Parathyroid adenoma (tissue), 2 donors: ENCODE measurements around the gene GBA2.

Experiments
- H2AFZ ChIP-seq: fragments of 300-600 bp; sonication (generic); one replicate; pipeline ENCODE4 v1.7.0; 2017; ENCODE audit warnings: antibody characterized with exemption, mild to moderate bottlenecking
- H3K27ac ChIP-seq: fragments of 300-600 bp; sonication (generic); one replicate; pipeline ENCODE4 v1.7.0; 2017
- H3K27me3 ChIP-seq: fragments of 300-600 bp; sonication (generic); one replicate; pipeline ENCODE4 v1.7.0; 2017; ENCODE audit warnings: low read length; ENCODE audit not compliant: control insufficient read depth, insufficient read depth
- H3K36me3 ChIP-seq: fragments of 300-600 bp; sonication (generic); one replicate; pipeline ENCODE4 v1.7.0; 2017; ENCODE audit warnings: low read length; ENCODE audit not compliant: control insufficient read depth, insufficient read depth
- H3K4me1 ChIP-seq: fragments of 300-600 bp; sonication (generic); one replicate; pipeline ENCODE4 v1.7.0; 2017; ENCODE audit warnings: control low read depth
- H3K4me2 ChIP-seq: fragments of 300-600 bp; sonication (generic); one replicate; pipeline ENCODE4 v1.7.0; 2017; ENCODE audit warnings: low read length
- H3K4me3 ChIP-seq: fragments of 300-600 bp; sonication (generic); one replicate; pipeline ENCODE4 v1.7.0; 2017; ENCODE audit warnings: low read depth, low read length
- H3K79me2 ChIP-seq: fragments of 300-600 bp; sonication (generic); one replicate; pipeline ENCODE4 v1.7.0; 2017; ENCODE audit warnings: control low read depth
- H3K9ac ChIP-seq: fragments of 300-600 bp; sonication (generic); one replicate; pipeline ENCODE4 v1.7.0; 2017; ENCODE audit warnings: mild to moderate bottlenecking
- H3K9me3 ChIP-seq: fragments of 300-600 bp; sonication (generic); one replicate; pipeline ENCODE4 v1.7.0; 2017; ENCODE audit warnings: low read length; ENCODE audit not compliant: control insufficient read depth
- CTCF ChIP-seq: fragments of 300-600 bp; sonication (generic); IDR thresholded peaks from one replicate; pipeline ENCODE4 v1.7.0; 2017; ENCODE audit warnings: antibody characterized with exemption, mild to moderate bottlenecking
- donor health status: primary hyperparathyroidism.

GBA2 gene

GRCh38 chr9:35696520-35697215 lies 52.4 kb downstream of the GBA2 start:
- Histone ChIP-seq H3K27me3 (no peaks in the 10 kb centered on the region), H3K27ac (peak overlapping the region; percentile 74), H3K9me3 (no peaks in the 10 kb centered on the region), H3K9ac (no peak overlapping the region), H2AFZ (no peak overlapping the region), H3K4me2 (no peak overlapping the region), H3K4me3 (no peak overlapping the region), H3K36me3 (no peaks in the 10 kb centered on the region), H3K79me2 (no peaks in the 10 kb centered on the region), H3K4me1 (peaks cover 18% of the 10 kb centered on the region)
- TF ChIP-seq CTCF, result peak; percentile 76

DNA sequence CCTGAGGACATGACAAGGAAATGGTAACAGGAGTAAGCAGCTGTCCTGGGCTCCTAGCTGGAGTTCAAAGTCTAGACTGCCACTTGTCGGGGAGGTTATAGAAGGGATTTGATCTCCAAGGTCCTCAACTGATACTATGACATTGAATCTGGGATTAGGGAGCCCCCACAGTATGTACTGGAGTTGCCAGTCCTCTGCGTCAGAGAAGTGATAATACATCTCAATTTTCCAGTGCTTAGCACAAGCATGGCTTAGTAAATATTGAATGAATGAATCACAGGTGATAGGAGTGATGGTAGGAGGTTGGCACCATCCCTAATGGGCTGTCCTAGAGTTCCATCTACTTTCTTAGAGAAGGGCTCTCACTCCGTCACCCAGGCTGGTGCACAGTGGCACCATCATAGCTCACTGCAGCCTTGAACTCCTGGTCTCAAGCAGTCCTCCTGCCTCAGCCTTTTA lies 53.1 kb downstream of the GBA2 start:
- no peaks in the 10 kb centered on the region for H3K36me3 ChIP-seq
- no peak overlapping the region for H3K4me3 ChIP-seq
- TF ChIP-seq CTCF, result no peak
- H3K27ac ChIP-seq, result no peak overlapping the region
- no peaks in the 10 kb centered on the region for H3K79me2 ChIP-seq
- H3K27me3 ChIP-seq, result no peaks in the 10 kb centered on the region
- no peak overlapping the region for H3K4me2 ChIP-seq
- no peaks in the 10 kb centered on the region for H3K9me3 ChIP-seq
- H3K4me1 ChIP-seq, result peaks cover 18% of the 10 kb centered on the region
- no peak overlapping the region for H2AFZ ChIP-seq
- H3K9ac ChIP-seq, result no peak overlapping the region

DNA sequence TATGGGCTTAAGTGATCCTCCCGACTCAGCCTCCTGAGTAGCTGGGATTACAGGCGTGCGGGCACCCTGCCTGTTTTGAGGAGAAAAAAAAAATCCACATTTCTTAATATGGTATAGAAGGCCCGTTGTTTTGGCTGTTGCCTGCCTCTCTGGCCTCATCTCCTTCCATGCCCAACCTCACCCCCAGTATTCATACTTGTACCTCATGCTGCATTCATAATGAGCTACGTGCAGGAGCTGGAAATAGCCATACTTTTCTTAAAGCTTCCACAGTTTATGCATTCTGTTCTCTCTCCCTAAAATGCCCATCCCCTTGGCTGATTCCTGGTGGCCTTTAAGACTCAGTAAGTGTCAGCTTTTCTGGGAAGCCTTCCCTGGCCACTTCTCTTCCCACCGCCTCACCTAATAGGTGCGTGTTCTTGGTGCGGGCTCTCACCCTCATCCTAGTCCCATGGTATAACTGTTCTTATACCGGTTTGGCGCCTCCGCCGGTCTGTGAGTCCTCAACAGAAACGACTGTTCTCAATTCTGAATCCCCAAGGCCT lies 57.2 kb downstream of the GBA2 start:
- H3K9me3 ChIP-seq, result no peaks in the 10 kb centered on the region
- H3K9ac ChIP-seq, result no peak overlapping the region
- no peaks in the 10 kb centered on the region for H3K79me2 ChIP-seq
- peak overlapping the region; percentile 94 for H2AFZ ChIP-seq
- peak overlapping the region; percentile 69 for H3K27ac ChIP-seq
- no peaks in the 10 kb centered on the region for H3K27me3 ChIP-seq
- H3K4me1 ChIP-seq, result peaks cover 9% of the 10 kb centered on the region
- no peak overlapping the region for H3K4me2 ChIP-seq
- no peaks in the 10 kb centered on the region for H3K36me3 ChIP-seq
- TF ChIP-seq CTCF, result no peak
- no peak overlapping the region for H3K4me3 ChIP-seq

- no peaks in the 10 kb centered on the region for H3K36me3 ChIP-seq
- peak overlapping the region; percentile 94 for H2AFZ ChIP-seq
- peak overlapping the region; percentile 69 for H3K27ac ChIP-seq
- no peak overlapping the region for H3K9ac ChIP-seq
- no peak for TF ChIP-seq CTCF
- H3K27me3 ChIP-seq, result no peaks in the 10 kb centered on the region
- peak overlapping the region; percentile 99 for H3K4me2 ChIP-seq
- H3K4me1 ChIP-seq, result peaks cover 6% of the 10 kb centered on the region
- no peaks in the 10 kb centered on the region for H3K9me3 ChIP-seq
- H3K79me2 ChIP-seq, result no peaks in the 10 kb centered on the region
- peak overlapping the region; percentile 78 for H3K4me3 ChIP-seq
Observed at GRCh38 chr9:35691334-35691650, 57.7 kb downstream of the GBA2 start.
